ENCODE results near the gene SPSB1.

Gene SPSB1

DNA sequence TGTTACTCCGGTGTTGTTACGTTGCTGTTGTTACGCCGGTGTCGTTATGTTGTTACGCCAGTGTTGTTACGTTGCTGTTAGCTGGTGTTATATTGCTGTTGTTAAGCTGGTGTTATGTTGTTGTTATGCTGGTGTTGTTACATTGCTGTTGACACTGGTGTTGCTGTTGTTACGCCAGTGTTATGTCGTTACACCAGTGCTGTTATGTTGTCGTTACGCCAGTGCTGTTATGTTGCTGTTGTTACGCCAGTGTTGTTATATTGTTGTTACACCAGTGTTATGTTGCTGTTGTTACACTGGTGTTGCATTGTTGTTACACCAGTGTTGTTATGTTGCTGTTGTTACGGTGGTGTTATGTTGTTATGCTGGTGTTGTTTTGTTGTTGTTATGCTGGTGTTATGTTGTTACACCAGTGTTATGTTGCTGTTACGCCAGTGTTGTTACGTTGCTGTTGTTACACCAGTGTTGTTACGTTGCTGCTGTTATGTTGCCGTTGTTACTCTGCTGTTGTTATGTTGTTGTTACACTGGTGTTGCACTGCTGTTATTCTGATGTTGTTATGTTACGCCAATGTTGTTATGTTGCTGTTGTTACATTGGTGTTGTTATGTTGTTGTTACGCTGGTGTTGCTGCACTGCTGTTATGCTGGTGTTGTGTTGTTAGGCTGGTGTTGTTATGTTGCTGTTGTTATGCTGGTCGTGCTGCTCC, 32.5 kb upstream of the SPSB1 start:
- no peak for DNase-seq (ENCODE audit: low read depth)

DNA sequence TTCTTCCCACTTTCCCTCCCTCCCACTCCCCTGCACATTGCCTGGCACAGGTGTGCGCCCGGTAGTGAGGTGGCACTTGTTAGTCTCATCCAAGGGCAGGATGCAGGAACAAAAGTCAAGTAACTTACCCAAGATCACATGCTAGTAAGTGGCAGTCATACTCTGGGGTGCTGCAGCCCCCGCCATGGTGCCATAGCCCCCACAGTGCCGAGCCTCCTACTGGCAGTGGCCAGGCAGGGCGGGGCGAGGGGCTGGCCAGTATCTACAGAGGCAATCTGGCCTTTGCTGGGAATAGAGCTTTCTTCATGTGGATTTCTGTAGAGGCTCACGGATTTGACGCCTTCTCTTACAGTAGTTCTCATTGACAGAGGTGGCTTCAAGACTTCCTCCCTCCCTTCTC, 31.2 kb upstream of the SPSB1 start:
- DNase-seq (ENCODE audit: low read depth): no peak

DNA sequence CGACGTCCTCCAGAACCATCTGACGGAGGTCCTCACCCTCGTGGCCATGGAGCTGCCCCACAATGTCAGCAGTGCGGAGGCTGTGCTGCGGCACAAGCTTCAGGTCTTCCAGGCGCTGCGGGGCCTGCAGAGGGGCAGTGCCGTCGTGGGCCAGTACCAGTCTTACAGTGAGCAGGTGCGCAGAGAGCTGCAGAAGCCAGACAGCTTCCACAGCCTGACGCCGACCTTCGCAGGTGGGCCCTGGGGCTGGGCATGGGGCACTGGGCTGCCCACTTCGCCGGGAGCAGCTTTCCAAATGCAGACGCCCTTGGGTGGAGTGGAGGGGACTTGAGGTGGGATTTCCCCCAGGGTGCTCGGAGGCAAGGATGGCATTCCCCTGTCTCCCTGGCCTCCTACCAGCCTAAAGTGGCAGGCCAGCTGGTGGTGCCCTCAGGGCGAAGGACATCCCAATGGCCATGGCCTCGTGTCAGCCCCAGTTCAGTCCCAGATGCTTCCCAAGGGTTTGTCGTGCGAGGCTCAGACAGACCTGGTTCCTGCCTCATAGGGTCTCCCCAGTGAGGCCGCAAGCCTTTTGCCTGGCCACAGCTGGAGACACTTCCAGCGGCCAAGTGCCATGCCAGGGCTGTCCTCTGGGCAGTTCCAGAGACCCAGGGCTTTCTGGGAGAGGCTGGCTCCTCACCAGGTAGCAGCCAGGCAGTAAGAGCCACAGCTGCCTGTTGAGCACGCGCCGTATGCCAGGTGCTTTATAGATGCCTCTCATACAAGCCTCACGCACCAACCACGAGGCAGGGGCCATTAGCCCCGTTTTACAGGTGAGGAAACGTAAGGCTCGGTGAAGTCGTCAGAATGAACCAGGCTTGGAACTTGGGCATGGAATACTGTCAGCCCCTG, 30.4 kb upstream of the SPSB1 start:
- DNase-seq (ENCODE audit: low read depth): no peak

DNA sequence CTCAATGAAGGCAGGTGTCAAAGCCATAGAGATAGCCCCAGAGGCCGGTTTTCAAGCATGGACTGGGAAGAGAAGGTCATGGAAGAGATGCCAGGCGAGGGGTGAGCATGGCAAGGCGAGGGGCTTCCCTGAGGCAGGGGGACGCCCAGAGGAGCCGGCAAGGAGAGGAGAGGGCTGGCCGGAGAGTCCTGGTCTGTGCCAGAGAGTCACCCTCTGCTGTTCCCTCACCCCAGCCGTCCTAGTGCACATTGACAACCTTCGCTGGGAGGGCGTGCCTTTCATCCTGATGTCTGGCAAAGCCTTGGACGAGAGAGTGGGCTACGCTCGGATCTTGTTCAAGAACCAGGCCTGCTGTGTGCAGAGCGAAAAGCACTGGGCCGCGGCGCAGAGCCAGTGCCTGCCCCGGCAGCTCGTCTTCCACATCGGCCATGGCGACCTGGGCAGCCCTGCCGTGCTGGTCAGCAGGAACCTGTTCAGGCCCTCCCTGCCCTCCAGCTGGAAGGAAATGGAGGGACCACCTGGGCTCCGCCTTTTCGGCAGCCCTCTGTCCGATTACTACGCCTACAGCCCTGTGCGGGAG, 29.3 kb upstream of the SPSB1 start:
- no peak for DNase-seq (ENCODE audit: low read depth)

DNA sequence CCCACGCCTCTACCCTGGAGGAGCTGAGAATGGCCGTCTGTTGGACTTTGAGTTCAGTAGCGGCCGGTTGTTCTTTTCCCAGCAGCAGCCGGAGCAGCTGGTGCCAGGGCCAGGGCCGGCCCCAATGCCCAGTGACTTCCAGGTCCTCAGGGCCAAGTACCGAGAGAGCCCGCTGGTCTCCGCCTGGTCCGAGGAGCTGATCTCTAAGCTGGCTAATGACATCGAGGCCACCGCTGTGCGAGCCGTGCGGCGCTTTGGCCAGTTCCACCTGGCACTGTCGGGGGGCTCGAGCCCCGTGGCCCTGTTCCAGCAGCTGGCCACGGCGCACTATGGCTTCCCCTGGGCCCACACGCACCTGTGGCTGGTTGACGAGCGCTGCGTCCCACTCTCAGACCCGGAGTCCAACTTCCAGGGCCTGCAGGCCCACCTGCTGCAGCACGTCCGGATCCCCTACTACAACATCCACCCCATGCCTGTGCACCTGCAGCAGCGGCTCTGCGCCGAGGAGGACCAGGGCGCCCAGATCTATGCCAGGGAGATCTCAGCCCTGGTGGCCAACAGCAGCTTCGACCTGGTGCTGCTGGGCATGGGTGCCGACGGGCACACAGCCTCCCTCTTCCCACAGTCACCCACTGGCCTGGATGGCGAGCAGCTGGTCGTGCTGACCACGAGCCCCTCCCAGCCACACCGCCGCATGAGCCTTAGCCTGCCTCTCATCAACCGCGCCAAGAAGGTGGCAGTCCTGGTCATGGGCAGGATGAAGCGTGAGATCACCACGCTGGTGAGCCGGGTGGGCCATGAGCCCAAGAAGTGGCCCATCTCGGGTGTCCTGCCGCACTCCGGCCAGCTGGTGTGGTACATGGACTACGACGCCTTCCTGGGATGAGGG, 28.5 kb upstream of the SPSB1 start:
- DNase-seq (ENCODE audit: low read depth): no peak

DNA sequence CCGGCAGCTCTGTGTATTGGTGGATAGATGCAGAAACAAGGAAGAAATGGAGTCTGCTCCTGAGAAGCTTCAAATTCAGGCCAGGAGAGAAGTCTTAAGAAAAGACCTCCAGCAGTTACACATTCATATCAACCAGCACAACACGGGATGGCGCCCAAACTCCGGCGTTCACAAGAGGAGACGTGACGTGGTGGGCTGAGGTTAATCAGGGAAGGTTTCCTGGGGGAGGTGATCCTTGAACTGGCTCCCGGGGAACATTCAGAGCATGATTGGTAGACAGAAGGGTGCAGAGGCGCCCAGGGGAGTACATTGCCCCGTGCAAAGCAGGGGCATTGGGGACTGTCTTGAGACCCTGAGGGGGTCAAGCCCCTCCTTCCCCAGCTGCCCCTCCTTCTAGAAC, 27.7 kb upstream of the SPSB1 start:
- DNase-seq (ENCODE audit: low read depth): no peak

DNA sequence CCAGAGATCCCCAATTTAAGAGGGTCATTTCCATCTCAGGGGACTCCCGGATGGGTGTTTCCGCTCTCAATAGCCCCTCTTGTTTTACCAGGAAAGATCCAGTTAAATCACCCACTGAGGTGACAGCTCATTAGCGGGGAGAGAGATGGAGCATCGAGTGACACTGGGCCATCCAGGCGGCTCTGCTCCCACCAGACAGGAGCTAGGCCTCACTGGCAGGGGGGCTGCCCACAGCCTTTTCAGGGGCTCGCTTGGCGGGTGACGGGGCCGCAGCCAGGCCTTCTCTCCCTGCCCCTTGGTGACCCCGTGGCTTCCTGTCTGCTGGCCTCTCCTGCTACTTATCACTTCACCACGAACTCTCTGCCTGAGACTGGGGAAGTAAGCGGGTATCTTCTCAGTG, 26.7 kb upstream of the SPSB1 start:
- no peak for DNase-seq (ENCODE audit: low read depth)

DNA sequence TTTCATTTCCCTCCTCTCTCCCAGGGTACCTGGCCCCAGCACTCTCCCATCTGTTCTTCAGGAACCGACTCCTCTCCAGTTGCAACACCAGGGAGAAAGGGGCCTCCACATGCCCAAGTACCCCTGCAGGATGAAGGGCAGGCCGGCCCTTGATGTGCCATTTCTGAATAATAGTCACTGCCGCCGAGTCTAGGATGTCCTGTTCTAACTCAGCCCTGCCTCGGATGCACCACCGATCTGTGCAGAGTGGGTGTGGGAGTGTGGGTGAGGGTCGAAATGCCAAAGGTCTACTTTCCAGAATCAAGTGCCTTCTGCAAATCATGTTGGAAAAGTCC, 25.4 kb upstream of the SPSB1 start:
- no peak for DNase-seq (ENCODE audit: low read depth)

DNA sequence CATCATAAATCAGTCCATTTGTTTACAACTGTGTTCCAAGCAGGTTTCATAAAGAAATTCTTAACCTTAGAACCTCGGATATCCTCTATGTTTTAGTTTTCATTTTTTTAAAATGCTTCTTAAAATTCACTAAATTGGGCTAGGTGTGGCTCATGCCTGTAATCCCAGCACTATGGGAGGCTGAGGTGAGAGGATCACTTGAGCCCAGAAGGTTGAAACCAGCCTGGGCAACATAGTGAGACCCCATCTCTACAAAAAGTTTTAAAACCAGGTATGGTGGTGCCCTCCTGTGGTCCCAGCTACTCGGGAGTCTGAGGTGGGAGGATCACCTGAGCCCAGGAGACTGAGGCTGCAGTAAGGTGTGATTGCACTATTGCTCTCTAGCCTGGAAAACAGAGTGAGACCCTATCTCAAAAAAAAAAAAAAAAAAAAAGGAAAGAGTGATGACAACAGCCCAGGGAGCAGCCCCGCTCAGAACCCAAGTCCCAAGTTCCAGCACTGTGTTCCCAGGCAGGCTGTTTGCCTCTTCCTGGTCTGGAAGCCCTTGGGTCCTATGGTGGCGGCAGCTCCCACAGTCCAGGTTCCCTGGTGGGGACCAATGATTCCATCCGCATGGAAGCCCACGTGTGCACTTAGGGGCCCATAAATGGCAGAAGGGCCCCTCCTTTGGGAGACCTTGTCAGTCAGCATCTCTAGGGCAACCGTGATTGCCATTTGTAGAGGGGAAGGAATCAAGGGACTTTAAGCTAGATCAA, 24.7 kb upstream of the SPSB1 start:
- no peak for DNase-seq (ENCODE audit: low read depth)

DNA sequence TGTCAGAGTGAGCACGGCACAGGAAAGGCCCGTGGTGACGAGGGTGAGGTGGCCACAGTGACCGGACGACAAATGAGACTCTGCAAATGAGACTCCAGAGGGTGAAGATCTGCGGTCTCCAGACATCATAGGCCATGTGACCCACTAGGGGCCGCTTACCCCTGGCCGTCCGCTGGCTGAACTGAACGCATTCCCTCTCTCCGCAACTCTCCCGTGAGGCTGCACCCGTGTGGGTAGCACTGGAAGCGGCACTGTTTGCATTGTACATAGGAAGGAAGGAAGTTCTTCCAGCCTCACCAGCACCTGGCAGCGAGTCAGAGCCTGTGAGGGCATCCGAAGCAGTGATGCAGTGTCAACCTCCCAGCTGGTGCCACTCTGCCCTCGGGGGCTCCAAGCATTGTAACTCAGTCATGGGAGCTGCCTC, 23.6 kb upstream of the SPSB1 start:
- no peak for DNase-seq (ENCODE audit: low read depth)

DNA sequence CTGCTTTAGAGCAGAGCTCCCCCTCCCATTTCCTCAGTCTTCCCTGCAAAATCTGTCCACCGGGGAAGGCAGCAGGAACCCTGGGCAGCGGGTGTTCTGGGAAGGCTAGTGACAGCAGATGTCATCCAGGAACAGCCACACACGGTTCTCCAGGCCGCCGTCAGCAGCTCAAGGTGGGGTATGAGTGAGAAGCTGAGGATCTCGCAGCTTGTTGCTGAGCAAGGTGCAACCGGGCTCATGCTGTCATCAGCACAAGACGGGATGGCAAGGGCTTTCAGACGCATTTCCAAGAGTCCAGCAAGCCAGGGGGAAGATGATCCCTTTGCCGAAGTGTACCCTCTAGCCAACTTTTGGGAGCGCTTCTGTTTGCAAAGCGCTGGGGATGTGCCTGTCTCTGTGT, 23.0 kb upstream of the SPSB1 start:
- DNase-seq (ENCODE audit: low read depth): no peak

DNA sequence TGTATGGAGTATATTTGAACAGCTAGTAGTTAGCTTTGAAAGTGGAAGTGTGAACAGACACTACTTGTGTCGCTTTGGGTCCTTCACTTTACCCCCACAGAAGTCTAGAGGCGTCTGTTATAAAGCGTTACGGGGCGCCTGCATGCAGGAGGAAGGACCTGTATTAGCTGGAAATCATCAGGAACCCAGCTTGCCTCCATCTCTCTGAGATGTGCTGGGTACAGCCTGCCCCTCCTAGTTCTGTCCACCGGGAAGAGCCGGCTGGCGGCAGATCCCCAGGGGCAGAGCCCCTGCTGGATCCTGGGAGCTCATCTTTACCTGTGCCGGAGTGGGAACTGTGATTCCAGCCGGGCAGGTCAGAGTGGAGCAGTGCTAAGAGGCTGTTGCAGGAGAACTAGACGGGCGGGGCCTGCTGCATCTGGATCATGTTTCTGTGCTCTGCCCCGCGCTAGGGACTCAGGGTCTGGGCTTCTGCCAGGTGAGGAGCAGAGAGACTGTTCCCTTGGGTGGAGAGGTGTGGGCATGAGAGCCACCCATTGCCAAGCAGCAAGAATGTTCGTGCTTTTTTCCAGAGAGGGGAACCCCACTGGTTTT, 22.3 kb upstream of the SPSB1 start:
- DNase-seq (ENCODE audit: low read depth): no peak

DNA sequence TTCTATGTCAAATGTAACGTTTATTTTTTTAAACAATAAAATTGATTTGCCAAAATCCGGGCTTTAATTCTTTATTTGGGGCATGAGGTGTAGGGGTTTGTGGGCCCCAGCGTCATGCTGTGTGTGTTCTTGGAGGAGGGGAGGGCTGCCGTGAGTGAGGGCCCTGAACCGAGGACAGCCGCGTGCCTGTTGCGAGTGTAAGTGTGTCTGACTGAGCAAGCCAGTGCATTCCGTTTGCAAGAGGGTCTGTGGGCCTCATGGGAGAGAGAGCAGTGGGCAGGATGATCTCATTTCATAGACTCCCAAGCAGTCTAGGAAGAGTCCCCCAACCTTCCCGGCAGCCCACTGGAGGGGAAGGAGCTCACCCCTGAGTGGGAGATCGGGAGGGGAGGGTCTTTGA, 21.4 kb upstream of the SPSB1 start:
- no peak for DNase-seq (ENCODE audit: low read depth)

DNA sequence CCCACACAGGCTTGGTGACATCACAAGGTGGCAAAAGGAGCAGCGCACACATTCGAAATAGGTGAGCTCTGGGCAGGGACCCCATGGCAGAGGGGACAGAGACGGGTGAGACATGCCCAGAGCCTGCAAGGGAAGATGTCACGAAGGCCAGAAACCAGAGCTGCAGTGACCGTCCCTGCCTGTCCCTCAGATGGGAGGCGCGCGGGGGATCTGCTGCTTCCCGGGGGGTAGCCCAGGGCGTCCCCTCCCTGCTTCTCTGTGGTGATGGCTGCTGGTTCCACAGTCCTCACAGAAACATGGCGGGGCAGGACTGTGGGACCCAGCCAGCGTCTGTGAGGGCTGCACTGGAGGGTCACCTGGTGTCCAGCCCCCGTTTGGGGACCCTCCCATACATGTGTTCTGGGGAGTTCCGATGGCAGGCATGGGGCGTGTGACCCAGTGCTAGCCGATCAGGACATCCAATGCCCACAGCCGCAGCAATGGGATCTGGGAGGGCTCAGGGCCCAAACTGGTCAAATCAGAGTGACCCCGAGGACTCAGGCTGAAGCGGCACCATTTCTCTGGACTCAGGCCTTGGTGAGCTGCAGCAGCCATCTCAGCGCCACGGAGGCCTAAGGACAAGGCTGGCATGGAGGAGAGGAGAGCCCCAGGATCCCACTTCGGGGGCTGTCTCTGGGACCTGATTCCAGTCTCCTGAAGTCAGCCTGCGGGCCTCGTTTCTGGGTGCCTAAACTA, 20.7 kb upstream of the SPSB1 start:
- DNase-seq (ENCODE audit: low read depth): no peak

DNA sequence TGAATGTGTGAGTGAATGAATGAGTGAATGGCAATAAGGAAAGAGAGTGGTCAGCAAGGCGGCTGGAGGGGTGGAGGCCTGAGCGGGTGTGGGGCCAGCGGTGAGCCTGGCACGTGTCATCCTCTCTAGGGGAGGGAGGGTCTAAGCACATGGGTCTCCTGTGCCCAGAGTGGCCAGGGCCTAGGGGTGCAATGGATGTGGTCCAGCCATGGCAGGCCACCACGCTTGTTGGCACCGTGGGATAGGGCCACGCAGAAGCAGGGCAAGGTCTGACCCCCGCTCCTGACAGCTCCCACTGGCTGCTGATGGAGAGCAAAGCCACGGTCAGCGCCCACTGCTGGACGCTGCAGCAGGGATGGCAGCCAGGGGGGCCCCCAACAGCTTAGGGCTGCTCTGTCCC, 19.5 kb upstream of the SPSB1 start:
- no peak for DNase-seq (ENCODE audit: low read depth)

DNA sequence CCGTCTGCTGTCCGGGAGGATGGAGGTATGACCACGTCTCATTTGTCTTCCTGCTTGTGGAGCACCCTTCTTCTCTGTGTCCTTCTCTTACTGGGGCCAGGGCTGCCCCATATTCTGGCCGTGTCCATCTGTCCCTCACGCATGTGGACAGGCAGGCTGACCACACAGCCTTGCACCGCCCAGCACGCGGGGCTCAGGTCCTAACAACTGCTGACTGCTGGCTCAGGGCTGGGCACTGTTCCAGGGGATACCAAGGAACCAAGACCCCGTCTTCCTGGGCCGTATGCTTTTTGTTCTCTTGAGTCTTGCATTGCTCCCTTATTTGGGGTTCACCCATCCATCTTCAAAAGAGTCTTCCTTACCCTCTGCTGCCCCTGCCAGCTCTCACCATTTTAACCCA, 17.5 kb upstream of the SPSB1 start:
- DNase-seq (ENCODE audit: low read depth): no peak

DNA sequence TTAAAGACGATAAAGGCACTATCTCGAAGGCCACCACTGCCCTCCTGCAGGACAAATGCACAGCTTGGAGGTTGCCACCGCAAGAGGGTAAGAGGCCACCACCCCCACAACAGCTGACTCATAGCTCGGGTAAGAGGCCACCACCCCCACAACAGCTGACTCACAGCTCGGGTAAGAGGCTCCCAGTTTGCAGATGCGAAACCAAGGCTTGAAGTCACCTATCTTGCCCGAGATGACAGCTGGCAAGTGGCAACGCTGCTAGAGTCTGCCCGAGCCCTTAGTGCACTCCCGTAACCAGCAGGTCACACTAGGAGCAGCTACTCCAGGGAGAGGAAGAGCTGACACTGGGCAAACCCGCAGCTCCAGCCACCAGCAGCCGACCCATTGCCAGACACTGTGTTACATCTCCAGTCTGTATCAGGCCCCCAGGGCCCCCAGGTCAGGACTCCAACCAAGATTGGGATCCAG, 17.1 kb upstream of the SPSB1 start:
- DNase-seq (ENCODE audit: low read depth): peak; percentile 69

DNA sequence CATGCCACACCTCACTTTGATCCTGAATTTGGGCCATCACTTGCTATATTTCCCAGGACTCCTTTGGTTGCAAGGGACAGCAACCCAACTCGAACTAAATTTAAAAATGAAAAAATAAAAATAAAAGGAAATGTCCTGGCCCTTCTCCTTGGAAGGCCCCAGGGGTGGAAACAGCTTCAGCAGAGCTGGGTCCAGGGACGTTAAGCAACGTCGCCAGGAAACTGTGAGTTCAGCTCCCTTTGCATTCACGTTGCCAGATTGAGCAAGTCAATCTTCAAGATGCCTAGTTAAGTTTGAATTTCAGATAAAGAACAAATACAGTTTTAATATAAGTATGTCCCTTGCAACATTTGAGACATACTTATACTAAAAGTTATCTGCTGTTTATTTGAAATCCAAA, 14.6 kb upstream of the SPSB1 start:
- DNase-seq (ENCODE audit: low read depth): no peak

DNA sequence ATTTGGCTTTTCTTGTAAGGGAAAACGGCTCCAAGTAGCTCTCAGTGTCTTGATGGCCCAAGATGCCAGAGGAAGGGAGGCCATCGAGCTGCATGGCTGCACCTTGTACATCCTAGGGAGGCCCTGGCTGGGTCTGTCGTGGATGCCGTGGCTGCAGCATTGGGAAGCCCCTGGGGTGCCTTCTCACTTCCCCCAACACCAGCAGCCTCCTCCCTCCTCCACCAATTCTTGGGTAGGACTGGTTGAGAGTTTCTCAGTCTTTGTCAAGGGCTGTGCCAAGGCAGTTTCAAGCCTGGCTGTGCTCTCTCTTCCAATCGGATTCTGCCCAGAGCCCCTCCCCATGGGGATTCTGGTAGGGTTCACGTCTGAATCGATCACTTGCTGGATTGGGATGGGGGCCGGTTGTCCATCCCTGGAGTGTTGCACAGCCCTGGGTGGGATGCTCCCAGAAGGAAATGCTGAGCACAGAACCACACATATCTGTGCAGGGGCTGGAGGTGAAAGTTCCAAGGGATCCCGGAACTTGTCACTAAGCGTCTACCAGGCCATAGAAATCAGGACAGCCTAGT, 14.0 kb upstream of the SPSB1 start:
- no peak for DNase-seq (ENCODE audit: low read depth)

Measured in GM04504 (cell line).